ENCODE results near the gene P3H1.

Gene P3H1

GRCh38 chr1:42747125-42747524 is 19.7 kb downstream of the P3H1 start:
- Mint-ChIP-seq H3K27ac (no peak overlapping the region), H3K4me3 (no peak overlapping the region), H3K9me3 (no peaks in the 10 kb centered on the region), H3K27me3 (no peaks in the 10 kb centered on the region), H3K4me1 (ENCODE audit: low read depth in 2 of 2) (no peaks in the 10 kb centered on the region), H3K36me3 (ENCODE audit: insufficient read depth) (peaks cover 17% of the 10 kb centered on the region)
- ATAC-seq (replicated peaks) (peak; percentile 32), DNase-seq (peak; percentile 25 to 37 (median 29))

- Mint-ChIP-seq H3K4me1 (ENCODE audit: low read depth in 2 of 2) (no peaks in the 10 kb centered on the region), H3K9me3 (no peaks in the 10 kb centered on the region), H3K27ac (no peak overlapping the region), H3K27me3 (no peaks in the 10 kb centered on the region), H3K4me3 (no peak overlapping the region), H3K36me3 (ENCODE audit: insufficient read depth) (peaks cover 16% of the 10 kb centered on the region)
- ATAC-seq (replicated peaks) (no peak), DNase-seq (no peak)
Measured at GRCh38 chr1:42746436-42747105, 20.3 kb downstream of the P3H1 start.

- DNase-seq (no peak), ATAC-seq (replicated peaks) (no peak)
- no peaks in the 10 kb centered on the region for H3K4me1 Mint-ChIP-seq (ENCODE audit: low read depth in 2 of 2)
- peaks cover 16% of the 10 kb centered on the region for H3K36me3 Mint-ChIP-seq (ENCODE audit: insufficient read depth)
- no peaks in the 10 kb centered on the region for H3K27me3 Mint-ChIP-seq
- H3K9me3 Mint-ChIP-seq, result no peaks in the 10 kb centered on the region
- H3K4me3 Mint-ChIP-seq, result no peak overlapping the region
- H3K27ac Mint-ChIP-seq, result no peak overlapping the region
Measured at GRCh38 chr1:42745851-42746250, 21.0 kb downstream of the P3H1 start.

- H3K9me3 Mint-ChIP-seq, result no peaks in the 10 kb centered on the region
- no peak for DNase-seq
- H3K4me1 Mint-ChIP-seq (ENCODE audit: low read depth in 2 of 2), result no peaks in the 10 kb centered on the region
- H3K27me3 Mint-ChIP-seq, result no peaks in the 10 kb centered on the region
- no peak overlapping the region for H3K27ac Mint-ChIP-seq
- ATAC-seq (replicated peaks), result no peak
- peaks cover 15% of the 10 kb centered on the region for H3K36me3 Mint-ChIP-seq (ENCODE audit: insufficient read depth)
- H3K4me3 Mint-ChIP-seq, result no peak overlapping the region
Measured at GRCh38 chr1:42744148-42744413, 22.7 kb downstream of the P3H1 start.

GRCh38 chr1:42743317-42744147 is 23.3 kb downstream of the P3H1 start:
- Mint-ChIP-seq H3K9me3 (no peaks in the 10 kb centered on the region), H3K4me3 (no peak overlapping the region)
- no peak for ATAC-seq (replicated peaks)

GRCh38 chr1:42742617-42743316 is 24.1 kb downstream of the P3H1 start:
- Mint-ChIP-seq H3K9me3 (no peaks in the 10 kb centered on the region), H3K36me3 (ENCODE audit: insufficient read depth) (peaks cover 15% of the 10 kb centered on the region), H3K4me1 (ENCODE audit: low read depth in 2 of 2) (no peaks in the 10 kb centered on the region), H3K27ac (no peak overlapping the region), H3K4me3 (no peak overlapping the region), H3K27me3 (no peaks in the 10 kb centered on the region)
- no peak for DNase-seq
- no peak for ATAC-seq (replicated peaks)

More at GRCh38 chr1:42743317-42744147, 23.3 kb downstream of the P3H1 start:
- DNase-seq, result no peak
- Mint-ChIP-seq H3K27me3 (no peaks in the 10 kb centered on the region), H3K27ac (no peak overlapping the region), H3K4me1 (ENCODE audit: low read depth in 2 of 2) (no peaks in the 10 kb centered on the region), H3K36me3 (ENCODE audit: insufficient read depth) (peaks cover 18% of the 10 kb centered on the region)

- peaks cover 0 to under 1% of the 10 kb centered on the region in 2 donors for H3K4me1 Mint-ChIP-seq (ENCODE audit: low read depth in 2 of 2)
- H3K9me3 Mint-ChIP-seq, result no peaks in the 10 kb centered on the region
- no peak for ATAC-seq (replicated peaks)
- no peak overlapping the region for H3K4me3 Mint-ChIP-seq
- peaks cover 14% of the 10 kb centered on the region for H3K36me3 Mint-ChIP-seq (ENCODE audit: insufficient read depth)
- no peak overlapping the region for H3K27ac Mint-ChIP-seq
- no peak for DNase-seq
- H3K27me3 Mint-ChIP-seq, result no peaks in the 10 kb centered on the region
Measured at GRCh38 chr1:42742141-42742540, 24.7 kb downstream of the P3H1 start.

GRCh38 chr1:42741706-42742105 is 25.1 kb downstream of the P3H1 start:
- DNase-seq, result no peak
- H3K27me3 Mint-ChIP-seq, result no peaks in the 10 kb centered on the region
- no peak for ATAC-seq (replicated peaks)

GRCh38 chr1:42740851-42741580 is 25.8 kb downstream of the P3H1 start:
- DNase-seq (no peak), ATAC-seq (replicated peaks) (no peak)
- Mint-ChIP-seq H3K4me1 (ENCODE audit: low read depth in 2 of 2) (peaks cover 0 to 1% of the 10 kb centered on the region in 2 donors), H3K27me3 (no peaks in the 10 kb centered on the region), H3K36me3 (ENCODE audit: insufficient read depth) (peaks cover 10% of the 10 kb centered on the region), H3K4me3 (no peak overlapping the region), H3K27ac (no peak overlapping the region), H3K9me3 (no peaks in the 10 kb centered on the region)

More at GRCh38 chr1:42741706-42742105, 25.1 kb downstream of the P3H1 start:
- peaks cover 0 to 1% of the 10 kb centered on the region in 2 donors for H3K4me1 Mint-ChIP-seq (ENCODE audit: low read depth in 2 of 2)
- H3K9me3 Mint-ChIP-seq, result no peaks in the 10 kb centered on the region
- no peak overlapping the region for H3K4me3 Mint-ChIP-seq
- H3K27ac Mint-ChIP-seq, result no peak overlapping the region
- H3K36me3 Mint-ChIP-seq (ENCODE audit: insufficient read depth), result peaks cover 14% of the 10 kb centered on the region

GRCh38 chr1:42739753-42740700 is 26.8 kb downstream of the P3H1 start, which contains the start of gene CLDN19:
CLDN19 (minus strand) TSS chr1:42740236; CDS start chr1:42740063, 173 bp downstream.
- H3K27ac Mint-ChIP-seq, result peak within 1 kb of the TSS; percentile 52 to 54
- DNase-seq (no peak), ATAC-seq (replicated peaks) (no peak)
- peaks cover 6% of the 10 kb centered on the region for H3K36me3 Mint-ChIP-seq (ENCODE audit: insufficient read depth)
- H3K27me3 Mint-ChIP-seq, result no peaks in the 10 kb centered on the region
- peaks cover 0 to 1% of the 10 kb centered on the region in 2 donors for H3K4me1 Mint-ChIP-seq (ENCODE audit: low read depth in 2 of 2)
- no peaks in the 10 kb centered on the region for H3K9me3 Mint-ChIP-seq
- H3K4me3 Mint-ChIP-seq, result no peak within 1 kb of the TSS

GRCh38 chr1:42738678-42739226 is 28.1 kb downstream of the P3H1 start:
- Mint-ChIP-seq H3K9me3 (no peaks in the 10 kb centered on the region), H3K4me1 (ENCODE audit: low read depth in 2 of 2) (peaks cover 0 to 1% of the 10 kb centered on the region in 2 donors), H3K27me3 (no peaks in the 10 kb centered on the region), H3K4me3 (no peak overlapping the region), H3K27ac (peak overlapping the region in 1 of 2 donors; percentile 54), H3K36me3 (ENCODE audit: insufficient read depth) (peaks cover 6% of the 10 kb centered on the region)
- ATAC-seq (replicated peaks) (no peak), DNase-seq (no peak)

GRCh38 chr1:42737986-42738677 is 28.7 kb downstream of the P3H1 start:
- Mint-ChIP-seq H3K4me1 (ENCODE audit: low read depth in 2 of 2) (peaks cover 0 to 1% of the 10 kb centered on the region in 2 donors), H3K9me3 (no peaks in the 10 kb centered on the region), H3K36me3 (ENCODE audit: insufficient read depth) (peaks cover 6% of the 10 kb centered on the region), H3K27me3 (no peaks in the 10 kb centered on the region), H3K4me3 (no peak overlapping the region), H3K27ac (no peak overlapping the region)
- ATAC-seq (replicated peaks), result no peak
- DNase-seq, result no peak
